Skin of body (tissue), 1 donor: Measurements from ENCODE around the gene GPD2. TPM values are rescaled to one million over a fixed set of nuclear protein-coding genes. Genes with fewer than 3 reads are reported as not detected.

Experiments
- total RNA-seq: library from RNA; depleted of rRNA; stranded (reverse); fragments of >200 nt; gene quantifications from one replicate; pipeline ENCODE4 v1.2.3, GENCODE V29; 2014

The GPD2 gene
- total RNA-seq, 1 donor from 2014 or later, result 29.7 TPM

Other genes with a start within 250 kb of the GPD2 start
- 5.9 TPM for gene NR4A2, start 103.7 kb upstream of the GPD2 start, total RNA-seq